Esophagus muscularis mucosa (tissue), 4 donors: ENCODE results near the gene HOXD9.

Source experiments
- EP300 ChIP-seq: sonication (generic); formaldehyde crosslinking; IDR thresholded peaks from one replicate; pipeline ENCODE4 v1.6.1; 2017; ENCODE audit warnings: antibody characterized with exemption
- POLR2A ChIP-seq: fragments of 450-650 bp; IDR thresholded peaks from one replicate; pipeline ENCODE4 v1.6.1; 2017; ENCODE audit warnings: antibody characterized with exemption, moderate library complexity, mild to moderate bottlenecking, low read depth
- POLR2AphosphoS5 ChIP-seq, 2 donors: sonication (generic); formaldehyde crosslinking; IDR thresholded peaks; one replicate each; pipeline ENCODE4 v1.6.1; 2017; ENCODE audit warnings: antibody characterized with exemption in 2 of 2
- TF ChIP-seq, protein P1 (sequence below), 3 experiments: fragments of 200-600 bp in 2 of 3; fragments of 450-650 bp in 1 of 3; sonication (generic) in 2 of 3; IDR thresholded peaks; one replicate each; pipeline ENCODE4 v1.5.1; 2017 to 2019; ENCODE audit warnings: antibody characterized with exemption in 3 of 3, mild to moderate bottlenecking in 2 of 3, moderate library complexity in 1 of 3

DNA sequence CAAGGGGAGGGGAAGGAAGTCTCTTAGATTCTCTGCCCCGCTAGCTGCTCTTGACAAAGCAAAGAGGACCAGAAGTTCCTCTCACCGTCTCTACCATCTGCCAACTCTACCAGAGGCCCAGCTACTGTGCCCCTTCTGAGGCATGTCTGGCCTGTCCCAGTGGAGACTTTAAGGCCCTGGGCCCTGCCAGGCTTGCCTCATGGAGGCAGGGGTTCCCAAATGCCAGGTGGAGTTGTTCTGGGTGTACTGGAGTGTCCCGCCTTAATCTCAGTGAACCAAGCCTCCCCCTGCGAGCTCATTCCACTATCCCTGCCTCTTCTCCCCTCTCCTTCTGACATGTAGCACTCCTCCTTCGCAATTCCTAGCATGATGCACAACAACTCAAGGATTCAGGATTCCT, 20.7 kb upstream of the HOXD9 start:
- TF ChIP-seq, protein P1, sequence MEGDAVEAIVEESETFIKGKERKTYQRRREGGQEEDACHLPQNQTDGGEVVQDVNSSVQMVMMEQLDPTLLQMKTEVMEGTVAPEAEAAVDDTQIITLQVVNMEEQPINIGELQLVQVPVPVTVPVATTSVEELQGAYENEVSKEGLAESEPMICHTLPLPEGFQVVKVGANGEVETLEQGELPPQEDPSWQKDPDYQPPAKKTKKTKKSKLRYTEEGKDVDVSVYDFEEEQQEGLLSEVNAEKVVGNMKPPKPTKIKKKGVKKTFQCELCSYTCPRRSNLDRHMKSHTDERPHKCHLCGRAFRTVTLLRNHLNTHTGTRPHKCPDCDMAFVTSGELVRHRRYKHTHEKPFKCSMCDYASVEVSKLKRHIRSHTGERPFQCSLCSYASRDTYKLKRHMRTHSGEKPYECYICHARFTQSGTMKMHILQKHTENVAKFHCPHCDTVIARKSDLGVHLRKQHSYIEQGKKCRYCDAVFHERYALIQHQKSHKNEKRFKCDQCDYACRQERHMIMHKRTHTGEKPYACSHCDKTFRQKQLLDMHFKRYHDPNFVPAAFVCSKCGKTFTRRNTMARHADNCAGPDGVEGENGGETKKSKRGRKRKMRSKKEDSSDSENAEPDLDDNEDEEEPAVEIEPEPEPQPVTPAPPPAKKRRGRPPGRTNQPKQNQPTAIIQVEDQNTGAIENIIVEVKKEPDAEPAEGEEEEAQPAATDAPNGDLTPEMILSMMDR (IDR thresholded peaks at IDR 0.05), result no peak
- no peak for TF ChIP-seq POLR2A
- TF ChIP-seq POLR2AphosphoS5 (IDR thresholded peaks at IDR 0.05), result no peak
- no peak for TF ChIP-seq EP300
